Lower lobe of right lung (tissue), 2 donors: Measurements from ENCODE around the gene GPR3. TPM values are rescaled to one million over a fixed set of nuclear protein-coding genes. Genes with fewer than 3 reads are reported as not detected.
A peak's percentile ranks its signal among the peaks of the same experiment; 100 is the strongest.

Experiments used
- ATAC-seq, 2 donors: fragments of 200-7000 bp; cut with Tn5 transposase; one replicate each; pipeline ENCODE4 v1.9.1; 2020 to 2022; ENCODE audit warnings: mild to moderate bottlenecking in 2 of 2, moderate library complexity in 2 of 2
- DNase-seq: peaks from one replicate; pipeline ENCODE4 v3.0.0-alpha.2; 2020
- H3K27ac ChIP-seq: fragments of 200-600 bp; one replicate; pipeline ENCODE4 v1.8.0; 2022
- H3K27me3 ChIP-seq: fragments of 200-600 bp; one replicate; pipeline ENCODE4 v1.8.0; 2022; ENCODE audit warnings: low read depth
- H3K36me3 ChIP-seq: fragments of 200-600 bp; one replicate; pipeline ENCODE4 v1.8.0; 2022; ENCODE audit warnings: mild to moderate bottlenecking
- H3K4me1 ChIP-seq: fragments of 200-600 bp; one replicate; pipeline ENCODE4 v1.8.0; 2022
- H3K4me3 ChIP-seq: fragments of 200-600 bp; one replicate; pipeline ENCODE4 v1.8.0; 2022; ENCODE audit warnings: mild to moderate bottlenecking
- H3K9me3 ChIP-seq: fragments of 200-600 bp; one replicate; pipeline ENCODE4 v1.8.0; 2022
- intact Hi-C: fragments of 100-400 bp; cut with DNase I; formaldehyde crosslinking; loops from one replicate; pipeline ENCODE4 v1.11.0; 2022
- total RNA-seq: library from RNA; stranded (reverse); fragmentation: NEBNext Ultra II Directional; extraction: Animal tissue kit (Norgen Biotek cat#: 25700); gene quantifications from one replicate; pipeline ENCODE4 v1.2.1, GENCODE V29; 2021
- TF ChIP-seq, protein P1 (sequence below): fragments of 200-600 bp; IDR thresholded peaks from one replicate; pipeline ENCODE4 v1.8.0; 2022; ENCODE audit warnings: antibody characterized with exemption, mild to moderate bottlenecking
- donor health status: DM: no; HTN: yes; CAD: no; lungs with severe emphysema.

The GPR3 gene
- total RNA-seq, 1 donor from 2014 or later, result 0.18 TPM

DNA sequence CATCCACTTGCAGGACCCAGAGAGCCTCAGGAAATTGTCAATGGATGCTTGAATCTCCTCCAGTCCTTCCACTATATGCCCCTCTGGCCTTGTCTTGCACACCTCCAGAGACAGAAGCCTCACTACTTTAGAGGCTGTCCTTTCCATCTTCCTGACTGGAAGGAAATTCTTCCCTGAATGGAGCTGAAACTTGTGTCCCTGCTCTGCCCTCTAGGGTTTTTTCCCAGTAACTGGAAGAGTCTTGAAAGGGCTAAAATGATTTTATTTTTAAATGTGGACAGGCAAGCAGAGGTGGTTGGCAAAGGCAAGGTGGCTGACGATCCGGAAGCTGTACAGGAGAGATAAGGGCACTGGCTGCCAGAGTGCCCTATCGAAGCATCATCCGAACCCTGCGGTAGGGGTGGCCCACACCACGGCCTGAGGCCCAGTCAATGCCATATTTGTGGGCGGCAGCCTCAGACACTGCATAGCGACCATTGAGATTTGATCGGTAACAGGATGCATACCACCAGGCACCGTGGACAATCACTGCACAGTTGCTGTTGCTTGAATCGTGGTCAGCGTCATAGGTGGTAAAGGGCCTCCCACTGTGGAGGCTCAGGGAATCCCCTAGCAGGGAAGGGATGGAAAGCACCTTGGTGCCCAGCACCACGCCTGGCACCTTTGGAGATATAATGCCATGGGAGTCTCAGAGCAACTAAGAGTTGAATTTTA, 23.4 kb upstream of the GPR3 start:
- Histone ChIP-seq H3K27me3 (no peaks in the 10 kb centered on the region), H3K36me3 (peaks cover 11% of the 10 kb centered on the region), H3K4me1 (peaks cover 46% of the 10 kb centered on the region), H3K27ac (peak overlapping the region; percentile 97), H3K4me3 (peak overlapping the region; percentile 47), H3K9me3 (no peaks in the 10 kb centered on the region)
- DNase-seq (no peak), ATAC-seq (no peak)
- TF ChIP-seq, protein P1, sequence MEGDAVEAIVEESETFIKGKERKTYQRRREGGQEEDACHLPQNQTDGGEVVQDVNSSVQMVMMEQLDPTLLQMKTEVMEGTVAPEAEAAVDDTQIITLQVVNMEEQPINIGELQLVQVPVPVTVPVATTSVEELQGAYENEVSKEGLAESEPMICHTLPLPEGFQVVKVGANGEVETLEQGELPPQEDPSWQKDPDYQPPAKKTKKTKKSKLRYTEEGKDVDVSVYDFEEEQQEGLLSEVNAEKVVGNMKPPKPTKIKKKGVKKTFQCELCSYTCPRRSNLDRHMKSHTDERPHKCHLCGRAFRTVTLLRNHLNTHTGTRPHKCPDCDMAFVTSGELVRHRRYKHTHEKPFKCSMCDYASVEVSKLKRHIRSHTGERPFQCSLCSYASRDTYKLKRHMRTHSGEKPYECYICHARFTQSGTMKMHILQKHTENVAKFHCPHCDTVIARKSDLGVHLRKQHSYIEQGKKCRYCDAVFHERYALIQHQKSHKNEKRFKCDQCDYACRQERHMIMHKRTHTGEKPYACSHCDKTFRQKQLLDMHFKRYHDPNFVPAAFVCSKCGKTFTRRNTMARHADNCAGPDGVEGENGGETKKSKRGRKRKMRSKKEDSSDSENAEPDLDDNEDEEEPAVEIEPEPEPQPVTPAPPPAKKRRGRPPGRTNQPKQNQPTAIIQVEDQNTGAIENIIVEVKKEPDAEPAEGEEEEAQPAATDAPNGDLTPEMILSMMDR, result peak; percentile 20
- intact Hi-C loops, result no loop called here

DNA sequence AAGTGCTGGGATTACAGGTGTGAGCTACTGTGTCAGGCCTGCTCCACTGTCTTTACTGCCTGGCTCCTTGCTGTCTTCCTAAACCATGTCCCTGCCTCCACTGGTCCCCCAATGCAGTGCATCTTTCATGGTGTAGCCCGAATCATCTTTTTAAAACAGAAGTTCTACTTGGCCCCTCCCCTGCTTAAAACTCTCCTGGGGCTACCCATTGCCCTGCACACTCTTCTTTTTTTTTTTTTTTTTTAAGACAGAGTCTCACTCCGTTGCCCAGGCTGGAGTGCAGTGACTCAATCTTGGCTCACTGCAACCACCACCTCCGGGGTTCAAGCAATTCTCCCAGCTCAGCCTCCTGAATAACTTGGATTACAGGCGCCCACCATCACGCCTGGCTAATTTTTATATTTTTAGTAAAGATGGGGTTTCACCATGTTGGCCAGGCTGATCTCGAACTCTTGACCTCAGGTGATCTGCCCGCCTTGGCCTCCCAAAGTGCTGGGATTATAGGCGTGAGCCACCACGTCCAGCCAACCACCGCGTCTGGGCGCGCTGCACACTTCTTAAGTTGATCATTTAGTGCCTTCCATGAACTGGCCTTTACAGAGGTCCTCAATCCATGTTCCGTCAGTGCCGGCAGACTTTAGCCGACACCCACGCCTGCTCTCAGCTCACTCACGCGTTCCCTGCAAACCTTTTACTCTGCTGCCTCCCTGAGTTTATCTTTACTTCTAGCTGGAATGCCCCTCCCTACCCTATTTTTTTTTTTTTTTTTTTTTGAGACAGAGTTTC, 20.2 kb upstream of the GPR3 start:
- H3K4me1 ChIP-seq, result peaks cover 38% of the 10 kb centered on the region
- TF ChIP-seq, protein P1, result no peak
- H3K36me3 ChIP-seq, result no peaks in the 10 kb centered on the region
- H3K9me3 ChIP-seq, result no peaks in the 10 kb centered on the region
- ATAC-seq, result no peak
- DNase-seq, result no peak
- peak overlapping the region; percentile 47 for H3K4me3 ChIP-seq
- peak overlapping the region; percentile 97 for H3K27ac ChIP-seq
- H3K27me3 ChIP-seq, result no peaks in the 10 kb centered on the region
- intact Hi-C loops, result no loop called here

DNA sequence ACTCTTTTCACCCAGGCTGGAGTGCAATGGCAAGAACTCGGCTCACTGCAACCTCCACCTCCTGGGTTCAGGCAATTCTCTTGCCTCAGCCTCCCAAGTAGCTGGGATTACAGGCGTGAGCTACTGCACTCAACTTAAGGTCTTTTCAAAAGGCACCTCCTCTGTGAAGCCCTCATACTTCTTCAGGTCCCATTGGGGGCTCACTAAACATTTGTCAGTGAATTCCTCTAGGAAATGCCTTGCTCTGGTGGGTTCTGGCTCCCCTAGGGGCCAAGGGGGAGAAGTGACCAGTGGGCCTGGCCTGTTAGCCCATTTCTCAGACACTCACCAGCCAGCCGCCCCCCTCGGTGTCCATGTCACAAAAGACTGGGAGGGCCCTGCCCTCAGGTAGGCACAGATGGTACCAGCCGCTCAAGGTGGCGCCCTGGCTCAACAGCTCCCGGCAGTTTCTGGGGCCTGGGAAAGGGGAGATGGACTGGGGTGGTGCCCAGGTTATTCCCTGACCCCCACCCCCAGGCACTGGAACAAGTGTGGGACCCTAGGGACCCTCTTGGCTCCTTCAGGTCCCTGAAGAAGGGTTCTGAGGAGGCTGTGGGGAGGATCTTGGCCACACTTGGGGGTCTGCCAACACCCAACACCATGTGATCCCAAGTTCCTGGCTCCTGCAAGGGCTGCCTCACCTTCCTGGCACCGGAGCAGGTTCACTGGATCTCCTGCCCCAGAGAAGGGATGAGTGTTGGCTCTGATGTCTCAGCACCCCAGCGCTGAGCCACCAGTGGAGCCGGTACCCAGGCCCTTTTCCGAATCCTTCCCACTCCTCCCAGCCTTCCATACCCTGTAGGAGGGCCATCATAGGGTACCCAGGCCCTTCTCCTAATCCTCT, 19.4 kb upstream of the GPR3 start:
- Histone ChIP-seq H3K9me3 (no peaks in the 10 kb centered on the region), H3K4me3 (peak overlapping the region; percentile 47), H3K27me3 (no peaks in the 10 kb centered on the region), H3K27ac (peak overlapping the region; percentile 97), H3K4me1 (peaks cover 29% of the 10 kb centered on the region), H3K36me3 (no peaks in the 10 kb centered on the region)
- TF ChIP-seq, protein P1, result peak; percentile 31
- no peak for DNase-seq
- ATAC-seq, result no peak
- intact Hi-C loops, result no loop called here

DNA sequence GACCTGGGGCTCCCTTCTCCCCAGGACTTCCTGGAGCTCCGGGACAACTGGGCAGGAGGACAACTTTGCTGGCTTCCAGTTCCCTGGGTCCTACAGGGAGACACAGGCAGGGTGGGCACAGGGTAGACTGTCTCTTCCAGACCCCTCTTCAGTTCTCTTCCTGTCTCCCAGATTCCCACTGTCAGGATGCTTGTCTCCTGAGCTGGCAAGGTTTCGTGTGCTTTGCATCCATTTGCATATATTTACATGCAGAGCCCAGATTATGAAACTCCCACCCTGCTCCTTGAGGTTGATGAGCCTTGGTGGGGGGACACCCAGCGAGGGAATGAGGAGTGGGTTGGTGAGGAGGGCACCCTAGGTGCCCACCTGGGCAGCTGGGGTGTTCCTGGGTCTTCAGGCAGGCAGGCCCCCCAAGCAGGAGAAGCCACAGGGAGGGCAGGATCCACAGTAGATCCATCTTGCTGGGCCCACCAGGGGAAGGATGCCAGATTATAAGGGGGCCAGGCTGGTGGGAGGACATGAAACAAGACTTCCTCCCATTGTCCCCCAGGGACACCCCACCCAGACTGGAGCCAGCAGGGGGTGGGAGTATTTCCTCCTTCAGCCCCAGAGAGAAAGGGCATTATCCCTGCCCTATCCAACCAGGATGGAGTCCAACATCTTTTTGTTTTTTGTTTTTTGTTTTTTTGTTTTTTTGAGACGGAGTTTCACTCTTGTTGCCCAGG, 17.9 kb upstream of the GPR3 start, which contains the start of gene FCN3:
Gene FCN3 (minus strand): TSS at position 463 of the 725 bp plus-strand sequence. CDS start 6 bp downstream, at position 457.
- DNase-seq (no peak), ATAC-seq (no peak)
- peaks cover 15% of the 10 kb centered on the region for H3K4me1 ChIP-seq
- H3K4me3 ChIP-seq, result peak within 1 kb of the TSS; percentile 47
- intact Hi-C loops, result no loop called here
- peak within 1 kb of the TSS; percentile 97 for H3K27ac ChIP-seq
- H3K9me3 ChIP-seq, result no peaks in the 10 kb centered on the region
- no peaks in the 10 kb centered on the region for H3K27me3 ChIP-seq
- H3K36me3 ChIP-seq, result no peaks in the 10 kb centered on the region
- TF ChIP-seq, protein P1, result no peak
